Measurements from ENCODE around the gene KRTAP2-2. TPM values are rescaled to one million over a fixed set of nuclear protein-coding genes. Genes with fewer than 3 reads are reported as not detected.
A peak's percentile ranks its signal among the peaks of the same experiment; 100 is the strongest.
"Not testable (repeated sequence)": the region's sequence is repeated elsewhere in the genome, so short reads cannot be mapped to it uniquely, and the experiment has no call there.

KRTAP2-2 gene
- total RNA-seq, 1 donor from 2014 or later: not detected

- DNase-seq (ENCODE audit: low spot score in 2 of 2, unreplicated experiment in 2 of 2): no peak
- Mint-ChIP-seq H3K27me3 (ENCODE audit: low read depth) (no peaks in the 10 kb centered on the region), H3K36me3 (no peaks in the 10 kb centered on the region), H3K9me3 (peaks cover 20% of the 10 kb centered on the region), H3K4me1 (peaks cover 28% of the 10 kb centered on the region), H3K27ac (no peak overlapping the region), H3K4me3 (no peak overlapping the region)
- no peak for TF ChIP-seq CTCF (IDR thresholded peaks at IDR 0.05; ENCODE audit: unreplicated experiment)
Measured at GRCh38 chr17:41057547-41057946, 2.5 kb upstream of the KRTAP2-2 start.

DNA sequence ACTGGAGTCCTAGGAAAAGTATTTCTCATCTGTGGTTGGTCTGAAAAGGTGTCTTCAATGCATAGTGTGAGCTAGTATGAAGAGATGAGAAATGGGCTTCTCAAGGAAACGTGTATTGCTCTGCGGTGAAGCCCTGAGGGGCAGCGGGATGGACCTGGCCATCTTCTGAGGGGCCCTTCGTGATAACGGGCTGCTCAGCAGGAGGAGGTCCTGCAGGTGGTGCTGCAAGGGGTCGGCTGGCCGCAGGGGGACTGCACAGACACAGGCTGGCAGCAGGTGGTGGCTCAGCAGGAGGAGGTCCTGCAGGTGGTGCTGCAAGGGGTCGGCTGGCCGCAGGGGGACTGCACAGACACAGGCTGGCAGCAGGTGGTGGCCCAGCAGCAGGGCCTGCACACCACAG is 474 bp downstream of the KRTAP2-2 start:
- peaks cover 24% of the 10 kb centered on the region for H3K9me3 Mint-ChIP-seq
- not testable (repeated sequence) for H3K4me3 Mint-ChIP-seq; DNase-seq (ENCODE audit: low spot score in 2 of 2, unreplicated experiment in 2 of 2); H3K27ac Mint-ChIP-seq; H3K27me3 Mint-ChIP-seq (ENCODE audit: low read depth); H3K36me3 Mint-ChIP-seq
- H3K4me1 Mint-ChIP-seq: peaks cover 17% of the 10 kb centered on the region

DNA sequence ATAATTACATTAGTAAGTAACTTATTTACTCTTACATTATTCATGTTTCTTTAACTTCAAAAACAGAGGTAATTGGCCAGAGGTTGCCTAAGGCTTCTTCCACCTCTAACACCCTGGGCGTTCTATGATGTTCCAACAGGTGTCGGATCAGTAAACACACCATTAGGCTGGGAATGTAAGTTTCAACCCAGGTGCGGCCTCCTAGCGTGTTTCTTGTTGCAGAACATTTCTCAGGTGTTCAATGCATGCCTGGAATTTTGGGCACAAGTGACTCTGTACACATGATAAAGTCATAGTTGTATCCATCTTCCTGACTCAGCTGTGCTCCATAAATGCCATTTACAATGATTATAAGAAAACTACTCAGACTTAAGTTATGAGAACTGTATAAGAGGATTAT is 1.0 kb downstream of the KRTAP2-2 start:
- Mint-ChIP-seq H3K4me3 (no peak overlapping the region), H3K4me1 (peaks cover 14% of the 10 kb centered on the region), H3K27ac (no peak overlapping the region), H3K9me3 (peaks cover 24% of the 10 kb centered on the region), H3K36me3 (no peaks in the 10 kb centered on the region), H3K27me3 (ENCODE audit: low read depth) (no peaks in the 10 kb centered on the region)
- no peak for DNase-seq (ENCODE audit: low spot score in 2 of 2, unreplicated experiment in 2 of 2)
- no peak for TF ChIP-seq CTCF (IDR thresholded peaks at IDR 0.05; ENCODE audit: unreplicated experiment)

DNA sequence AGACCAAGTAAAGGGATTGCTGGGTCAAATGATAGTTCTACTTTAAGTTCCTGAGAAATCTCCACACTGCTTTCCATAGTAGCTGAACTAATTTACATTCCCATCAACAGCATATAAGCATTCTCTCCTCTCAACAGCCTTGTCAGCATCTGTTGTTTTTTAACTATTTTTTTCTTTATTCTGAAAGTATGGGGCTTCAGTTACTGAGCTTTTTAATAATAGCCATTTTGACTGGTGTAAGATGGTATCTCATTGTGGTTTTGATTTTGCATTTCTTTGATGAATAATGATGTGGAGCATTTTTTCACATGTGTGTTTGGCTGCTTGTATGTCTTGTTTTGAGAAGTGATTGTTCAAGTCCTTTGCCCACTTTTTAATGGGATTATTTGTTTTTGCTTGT is 2.5 kb downstream of the KRTAP2-2 start:
- H3K9me3 Mint-ChIP-seq: peaks cover 23% of the 10 kb centered on the region
- H3K36me3 Mint-ChIP-seq: no peaks in the 10 kb centered on the region
- no peak for TF ChIP-seq CTCF (IDR thresholded peaks at IDR 0.05; ENCODE audit: unreplicated experiment)
- H3K27ac Mint-ChIP-seq: no peak overlapping the region
- no peak for DNase-seq (ENCODE audit: low spot score in 2 of 2, unreplicated experiment in 2 of 2)
- no peak overlapping the region for H3K4me3 Mint-ChIP-seq
- H3K27me3 Mint-ChIP-seq (ENCODE audit: low read depth): no peaks in the 10 kb centered on the region
- peaks cover 25% of the 10 kb centered on the region for H3K4me1 Mint-ChIP-seq

GRCh38 chr17:41049110-41049509 is 5.9 kb downstream of the KRTAP2-2 start:
- Mint-ChIP-seq H3K9me3 (peaks cover 17% of the 10 kb centered on the region), H3K27ac (peak overlapping the region; percentile 88), H3K27me3 (ENCODE audit: low read depth) (no peaks in the 10 kb centered on the region), H3K36me3 (peaks cover 1% of the 10 kb centered on the region), H3K4me1 (peaks cover 28% of the 10 kb centered on the region), H3K4me3 (no peak overlapping the region)
- DNase-seq (ENCODE audit: low spot score in 2 of 2, unreplicated experiment in 2 of 2): no peak
- no peak for TF ChIP-seq CTCF (IDR thresholded peaks at IDR 0.05; ENCODE audit: unreplicated experiment)

- TF ChIP-seq CTCF (IDR thresholded peaks at IDR 0.05; ENCODE audit: unreplicated experiment): no peak
- Mint-ChIP-seq H3K27me3 (ENCODE audit: low read depth) (no peaks in the 10 kb centered on the region), H3K36me3 (peaks cover 4% of the 10 kb centered on the region), H3K9me3 (peaks cover 17% of the 10 kb centered on the region), H3K4me3 (no peak overlapping the region), H3K27ac (peak overlapping the region; percentile 88), H3K4me1 (peaks cover 28% of the 10 kb centered on the region)
- no peak for DNase-seq (ENCODE audit: low spot score in 2 of 2, unreplicated experiment in 2 of 2)
Measured at GRCh38 chr17:41048441-41048840, 6.6 kb downstream of the KRTAP2-2 start.

DNA sequence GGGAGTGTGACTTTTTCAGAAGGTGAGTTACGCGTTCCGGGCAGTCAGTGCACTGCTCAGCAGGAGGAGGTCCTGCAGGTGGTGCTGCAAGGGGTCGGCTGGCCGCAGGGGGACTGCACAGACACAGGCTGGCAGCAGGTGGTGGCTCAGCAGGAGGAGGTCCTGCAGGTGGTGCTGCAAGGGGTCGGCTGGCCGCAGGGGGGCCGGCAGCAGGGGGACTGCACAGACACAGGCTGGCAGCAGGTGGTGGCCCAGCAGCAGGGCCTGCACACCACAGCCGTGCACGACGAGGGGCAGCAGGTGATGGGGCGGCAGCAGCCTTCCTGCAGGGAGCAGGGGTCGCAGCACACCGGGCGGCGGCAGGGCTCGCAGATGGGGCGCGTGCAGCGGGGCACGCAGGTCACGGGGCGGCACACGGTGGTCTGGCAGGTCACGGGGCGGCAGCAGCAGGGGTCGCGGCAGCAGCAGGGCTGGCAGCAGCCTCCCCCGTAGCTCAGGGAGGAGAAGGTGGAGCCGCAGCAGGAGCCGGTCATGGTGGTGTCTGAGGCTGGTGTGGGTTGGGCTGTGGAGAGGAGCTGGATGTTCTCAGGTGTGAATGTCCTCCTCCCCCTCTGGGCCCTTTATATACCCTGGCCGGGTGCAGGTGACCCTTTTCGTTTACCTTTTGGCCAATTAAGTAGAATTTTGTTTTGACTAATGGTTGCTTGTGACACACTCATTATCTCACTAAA is 8.1 kb downstream of the KRTAP2-2 start, which contains the start of gene KRTAP2-1:
Gene KRTAP2-1 (minus strand): TSS at position 582 of the 731 bp plus-strand sequence. CDS start 49 bp downstream, at position 533.
- Mint-ChIP-seq H3K9me3 (peaks cover 15% of the 10 kb centered on the region), H3K4me1 (peaks cover 28% of the 10 kb centered on the region), H3K27ac (peak within 1 kb of the TSS; percentile 88)
- H3K36me3 Mint-ChIP-seq; DNase-seq (ENCODE audit: low spot score in 2 of 2, unreplicated experiment in 2 of 2); H3K4me3 Mint-ChIP-seq; H3K27me3 Mint-ChIP-seq (ENCODE audit: low read depth): not testable (repeated sequence)

All from mesothelial cell of epicardium (in vitro differentiated cells).